HL-60 (cell line): ENCODE results near the gene DNMT3A.

ENCODE experiments used
- CTCF ChIP-seq: IDR thresholded peaks from one replicate; pipeline ENCODE4 v1.5.1; 2011; ENCODE audit warnings: low read length, control low read depth, inconsistent platforms; ENCODE audit not compliant: insufficient read depth
- GABPA ChIP-seq: IDR thresholded peaks from 2 replicates; pipeline ENCODE4 v1.6.1; 2012; ENCODE audit warnings: low read depth
- POLR2AphosphoS5 ChIP-seq: IDR thresholded peaks from 2 replicates; pipeline ENCODE4 v1.6.1; 2012; ENCODE audit warnings: low read depth
- REST ChIP-seq: IDR thresholded peaks from 2 replicates; pipeline ENCODE4 v1.6.1; 2012; ENCODE audit warnings: low read depth; ENCODE audit not compliant: insufficient replicate concordance
- SPI1 ChIP-seq: IDR thresholded peaks from 2 replicates; pipeline ENCODE4 v1.6.1; 2012; ENCODE audit warnings: low read depth, mild to moderate bottlenecking, borderline replicate concordance

- no peak for TF ChIP-seq CTCF
- TF ChIP-seq POLR2AphosphoS5, result no peak
- TF ChIP-seq SPI1, result no peak
- no peak for TF ChIP-seq REST
- TF ChIP-seq GABPA, result no peak
Measured at GRCh38 chr2:25178976-25179375, 162.7 kb downstream of the DNMT3A start.
